ENCODE data around the gene NACC2. TPM values are rescaled to one million over a fixed set of nuclear protein-coding genes. Genes with fewer than 3 reads are reported as not detected.

Gene NACC2
- total and polyA plus RNA-seq, 9 donors: 7.0 to 47.0 (median 27.2) TPM

DNA sequence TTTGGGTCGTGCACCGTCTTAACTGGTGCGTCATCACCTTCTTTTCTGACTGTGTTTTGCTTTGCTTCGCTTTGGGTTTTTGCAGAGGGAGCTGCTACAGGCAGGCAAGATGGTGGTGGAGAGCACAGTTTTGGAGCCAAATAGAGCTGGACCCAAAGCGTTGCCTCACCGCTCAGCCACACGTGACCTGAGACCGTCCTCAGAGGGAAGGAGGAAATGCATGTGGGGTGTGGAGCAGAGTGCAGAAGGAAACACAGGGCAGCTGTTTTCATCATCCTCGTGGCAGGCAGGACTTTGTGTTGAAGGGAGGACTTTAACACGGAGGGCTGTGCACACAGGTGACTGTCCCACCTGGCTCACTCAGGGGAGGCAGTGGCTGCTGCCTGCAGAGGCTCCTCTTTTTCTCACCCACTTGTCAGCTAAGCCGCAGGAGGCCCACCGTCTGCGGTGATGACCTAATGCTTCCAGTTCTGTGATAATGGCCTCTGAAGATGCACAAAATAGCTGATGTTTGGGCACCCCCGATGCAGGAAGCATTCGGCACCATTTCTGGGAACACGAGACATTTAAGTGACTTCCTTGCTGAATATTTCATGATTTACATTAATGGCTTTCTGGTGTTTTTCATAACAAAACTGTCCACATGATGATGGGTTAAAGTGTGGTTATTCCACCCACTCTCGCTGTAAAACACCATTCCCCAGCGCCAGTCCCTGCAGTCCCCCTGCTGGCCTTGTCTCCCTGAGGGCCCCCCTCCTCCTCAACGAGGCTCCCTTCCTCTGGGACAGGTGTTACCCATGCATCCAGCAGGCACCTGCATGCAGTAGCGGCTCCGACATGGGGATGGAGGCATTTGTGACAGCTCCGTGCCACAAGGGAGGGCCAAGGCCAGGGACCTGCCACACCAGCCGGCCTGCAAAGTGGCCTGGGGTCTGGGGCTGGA lies 121.5 kb downstream of the NACC2 start:
- no peak overlapping the region for H3K27ac ChIP-seq
- no peaks in the 10 kb centered on the region for H3K36me3 ChIP-seq
- H3K27me3 ChIP-seq: no peaks in the 10 kb centered on the region
- intact Hi-C loops (cut with DNase I): no loop called here
- DNase-seq: no peak
- H3K4me1 ChIP-seq (ENCODE audit: insufficient read depth): no peaks in the 10 kb centered on the region
- no peak for TF ChIP-seq POLR2A (IDR thresholded peaks at IDR 0.05)
- TF ChIP-seq, protein P1, sequence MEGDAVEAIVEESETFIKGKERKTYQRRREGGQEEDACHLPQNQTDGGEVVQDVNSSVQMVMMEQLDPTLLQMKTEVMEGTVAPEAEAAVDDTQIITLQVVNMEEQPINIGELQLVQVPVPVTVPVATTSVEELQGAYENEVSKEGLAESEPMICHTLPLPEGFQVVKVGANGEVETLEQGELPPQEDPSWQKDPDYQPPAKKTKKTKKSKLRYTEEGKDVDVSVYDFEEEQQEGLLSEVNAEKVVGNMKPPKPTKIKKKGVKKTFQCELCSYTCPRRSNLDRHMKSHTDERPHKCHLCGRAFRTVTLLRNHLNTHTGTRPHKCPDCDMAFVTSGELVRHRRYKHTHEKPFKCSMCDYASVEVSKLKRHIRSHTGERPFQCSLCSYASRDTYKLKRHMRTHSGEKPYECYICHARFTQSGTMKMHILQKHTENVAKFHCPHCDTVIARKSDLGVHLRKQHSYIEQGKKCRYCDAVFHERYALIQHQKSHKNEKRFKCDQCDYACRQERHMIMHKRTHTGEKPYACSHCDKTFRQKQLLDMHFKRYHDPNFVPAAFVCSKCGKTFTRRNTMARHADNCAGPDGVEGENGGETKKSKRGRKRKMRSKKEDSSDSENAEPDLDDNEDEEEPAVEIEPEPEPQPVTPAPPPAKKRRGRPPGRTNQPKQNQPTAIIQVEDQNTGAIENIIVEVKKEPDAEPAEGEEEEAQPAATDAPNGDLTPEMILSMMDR (IDR thresholded peaks at IDR 0.05): no peak
- TF ChIP-seq EP300 (IDR thresholded peaks at IDR 0.05): no peak
- WGBS, 3 donors: 44 to 52% (median 47%) methylated on average over 23 of the region's 23 CpGs
- H3K4me3 ChIP-seq: no peak overlapping the region
- no peaks in the 10 kb centered on the region for H3K9me3 ChIP-seq

DNA sequence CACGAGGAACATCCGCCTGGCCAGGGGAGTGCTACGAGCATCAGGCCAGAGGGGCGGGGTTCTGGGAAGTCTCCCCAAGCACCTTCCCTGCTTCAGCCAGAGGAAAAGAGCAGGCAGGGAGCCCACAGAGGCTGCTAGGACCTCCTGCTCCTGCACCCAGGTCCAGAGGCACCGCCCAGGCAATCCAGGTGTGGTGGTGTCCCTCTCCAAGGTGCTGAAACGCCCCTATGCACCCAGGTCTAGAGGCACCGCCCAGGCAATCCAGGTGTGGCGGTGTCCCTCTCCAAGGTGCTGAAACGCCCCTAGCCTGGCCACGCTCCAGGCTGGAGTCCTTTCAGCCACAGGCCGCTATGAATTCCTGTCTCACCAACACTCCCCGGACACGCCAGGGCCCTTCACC lies 123.2 kb downstream of the NACC2 start:
- Histone ChIP-seq H3K4me3 (no peak overlapping the region), H3K27me3 (no peaks in the 10 kb centered on the region), H3K27ac (no peak overlapping the region), H3K4me1 (ENCODE audit: insufficient read depth) (no peaks in the 10 kb centered on the region), H3K9me3 (no peaks in the 10 kb centered on the region), H3K36me3 (no peaks in the 10 kb centered on the region)
- no peak for DNase-seq
- 14 to 26% (median 26%) methylated on average over 13 of the region's 13 CpGs for WGBS, 3 donors
- intact Hi-C loops (cut with DNase I): no loop called here
- TF ChIP-seq, protein P1 (IDR thresholded peaks at IDR 0.05): no peak
- no peak for TF ChIP-seq POLR2A (IDR thresholded peaks at IDR 0.05)

DNA sequence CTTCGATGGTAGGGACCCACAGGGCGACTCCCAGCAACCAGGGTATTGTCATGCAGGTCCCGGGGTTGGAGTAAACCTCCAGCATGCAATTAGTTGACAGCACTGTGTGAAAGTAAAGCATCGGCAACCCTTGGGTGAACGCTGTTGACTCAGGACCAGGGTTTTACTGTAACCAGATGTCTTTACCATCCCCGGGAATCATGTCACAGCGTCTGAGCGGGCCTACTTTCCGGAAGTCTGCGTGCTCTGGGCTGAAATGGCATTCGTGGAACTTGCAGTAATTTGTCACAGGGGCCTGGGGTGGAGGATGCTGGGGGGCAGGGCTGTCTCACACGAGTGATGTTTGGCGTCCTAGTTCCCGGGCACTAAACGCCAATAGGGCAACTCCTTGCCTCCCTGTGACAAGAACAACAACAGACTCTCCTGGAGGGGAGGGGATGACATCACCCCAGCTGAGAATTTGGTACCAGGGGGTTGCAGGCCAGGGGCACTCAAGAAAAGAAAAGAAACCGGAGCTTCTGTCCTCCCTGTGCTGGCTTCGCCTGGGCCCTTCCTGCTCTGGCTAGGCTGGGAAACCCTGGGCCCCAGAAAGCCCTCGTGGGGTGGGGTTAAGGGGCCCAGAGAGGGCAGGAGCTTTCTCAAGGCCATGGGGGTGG lies 123.8 kb downstream of the NACC2 start:
- no peak overlapping the region for H3K4me3 ChIP-seq
- 58 to 65% (median 58%) methylated on average over 18 of the region's 18 CpGs for WGBS, 3 donors
- H3K27me3 ChIP-seq: no peaks in the 10 kb centered on the region
- no peak for DNase-seq
- H3K36me3 ChIP-seq: no peaks in the 10 kb centered on the region
- TF ChIP-seq, protein P1 (IDR thresholded peaks at IDR 0.05): no peak
- TF ChIP-seq EP300 (IDR thresholded peaks at IDR 0.05) (no peak), POLR2A (IDR thresholded peaks at IDR 0.05) (no peak)
- H3K4me1 ChIP-seq (ENCODE audit: insufficient read depth): no peaks in the 10 kb centered on the region
- no peak overlapping the region for H3K27ac ChIP-seq
- intact Hi-C loops (cut with DNase I): no loop called here
- no peaks in the 10 kb centered on the region for H3K9me3 ChIP-seq

DNA sequence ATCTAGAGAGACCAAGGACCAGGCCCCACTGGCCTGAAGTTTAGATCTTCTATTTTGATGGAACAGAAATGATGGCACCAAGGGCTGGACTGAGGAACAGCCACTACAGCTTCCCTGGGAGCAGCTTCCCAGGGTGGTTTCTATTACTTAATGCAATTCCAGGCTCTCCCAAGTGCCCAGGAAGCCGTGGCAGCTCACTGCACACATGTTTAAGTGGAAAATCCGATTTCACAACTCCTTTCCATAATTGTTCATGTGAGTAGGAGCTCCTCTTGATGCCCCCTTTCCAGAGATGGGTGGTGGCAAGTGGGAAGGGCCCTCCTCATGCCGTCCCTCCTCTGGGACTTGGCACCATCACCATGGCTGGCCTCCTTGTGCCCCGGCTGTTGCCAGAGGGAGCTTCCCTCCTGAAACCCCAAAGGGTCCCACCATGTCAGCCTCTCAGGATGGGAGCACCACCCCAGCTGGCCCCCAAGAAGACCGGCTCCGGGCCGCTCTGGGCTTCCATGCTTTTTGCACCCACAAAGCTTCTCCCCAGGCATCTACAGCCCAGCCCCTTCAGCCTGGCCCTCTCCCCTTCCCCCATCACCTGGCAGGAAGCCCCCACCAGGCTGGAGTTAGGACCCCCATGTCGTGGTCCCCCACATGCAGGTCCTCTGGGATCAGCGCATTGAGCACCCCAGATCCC lies 124.8 kb downstream of the NACC2 start:
- no peaks in the 10 kb centered on the region for H3K4me1 ChIP-seq (ENCODE audit: insufficient read depth)
- no peak overlapping the region for H3K4me3 ChIP-seq
- intact Hi-C loops (cut with DNase I): no loop called here
- TF ChIP-seq EP300 (IDR thresholded peaks at IDR 0.05) (no peak), POLR2A (IDR thresholded peaks at IDR 0.05) (no peak)
- TF ChIP-seq, protein P1 (IDR thresholded peaks at IDR 0.05): no peak
- DNase-seq: no peak
- 71 to 81% (median 75%) methylated on average over 9 of the region's 9 CpGs for WGBS, 3 donors
- no peaks in the 10 kb centered on the region for H3K9me3 ChIP-seq
- no peak overlapping the region for H3K27ac ChIP-seq
- no peaks in the 10 kb centered on the region for H3K27me3 ChIP-seq
- no peaks in the 10 kb centered on the region for H3K36me3 ChIP-seq

All from ovary (tissue), 9 donors.